ENCODE results near the gene PAPSS1.

DNA sequence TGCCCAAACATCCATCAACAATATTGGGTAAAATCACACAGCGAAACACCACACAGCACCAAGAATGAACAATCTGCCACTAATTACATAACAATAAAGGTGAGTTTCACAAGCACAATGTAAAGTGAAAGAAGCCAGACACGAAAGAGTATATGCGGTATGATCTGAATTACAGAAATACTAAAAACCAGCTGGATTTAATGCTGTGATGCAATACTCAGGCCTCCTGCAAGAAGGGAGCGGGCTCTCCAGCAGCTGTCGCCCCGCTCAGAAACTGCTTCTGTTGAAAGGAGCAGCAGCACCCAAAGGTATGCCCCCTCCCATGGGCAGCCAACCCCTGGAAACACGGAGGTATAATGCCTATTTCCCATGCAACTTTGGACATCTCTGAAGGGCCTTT, 77.0 kb downstream of the PAPSS1 start:
- TF ChIP-seq SUZ12 (IDR thresholded peaks at IDR 0.05; ENCODE audit: extremely low read depth, insufficient read depth, insufficient read length) (no peak), YY1 (IDR thresholded peaks at IDR 0.05; ENCODE audit: insufficient read depth, insufficient read length) (no peak)
